A549 (cell line): ENCODE measurements around the gene EBLN2. TPM values are rescaled to one million over a fixed set of nuclear protein-coding genes. Genes with fewer than 3 reads are reported as not detected.
A peak's percentile ranks its signal among the peaks of the same experiment; 100 is the strongest.

Experiments
- ATAC-seq, 2 experiments: fragments of 200-7000 bp in 1 of 2; fragments of >200 bp in 1 of 2; cut with Nextera tagmentation in 1 of 2; cut with Tn5 transposase in 1 of 2; 3 replicates each; pipeline versions ENCODE4 v1.8.0 to v1.9.1; 2018 to 2020; ENCODE audit warnings: mild to moderate bottlenecking in 1 of 2, moderate library complexity in 1 of 2
- CTCF ChIA-PET: fragments of 300-600 bp; sonication (Branson Sonifier 250); formaldehyde crosslinking; extraction: SDS; loops from one replicate; lab custom pipeline; 2021; ENCODE audit warnings: antibody characterized with exemption, inconsistent platforms; lab: Yijun Ruan, JAX
- POLR2A ChIA-PET: fragments of 350-600 bp; formaldehyde crosslinking; extraction: SDS; loops from one replicate; lab custom pipeline; 2021; ENCODE audit warnings: antibody characterized with exemption, inconsistent platforms; lab: Yijun Ruan, JAX
- DNase-seq, 2 experiments: peaks; one replicate each; pipeline versions ENCODE4 v3.0.0 to v3.0.0-alpha.2; 2011 to 2016; ENCODE audit warnings: low read depth in 1 of 2, low spot score in 1 of 2
- FAIRE-seq: peaks from 2 replicates; lab custom pipeline; 2011; peaks lifted over from hg19 to GRCh38; lab: Jason Lieb, UNC
- H3K27ac ChIP-seq, 2 experiments: fragments of >200 bp; sonication (Bioruptor Twin); formaldehyde crosslinking; 3 replicates each; pipeline ENCODE4 v1.5.1; 2016 to 2017
- H3K4me1 ChIP-seq: fragments of >200 bp; sonication (Bioruptor Twin); formaldehyde crosslinking; 3 replicates; pipeline ENCODE4 v1.6.1; 2016
- H3K4me2 ChIP-seq: fragments of >200 bp; sonication (Bioruptor Twin); formaldehyde crosslinking; 3 replicates; pipeline ENCODE4 v1.6.1; 2016
- H3K4me3 ChIP-seq: fragments of >200 bp; sonication (Bioruptor Twin); formaldehyde crosslinking; 3 replicates; pipeline ENCODE4 v1.5.1; 2016
- H3K9me3 ChIP-seq: fragments of >200 bp; sonication (Bioruptor Twin); formaldehyde crosslinking; 3 replicates; pipeline ENCODE4 v1.6.1; 2016
- ATOH8 ChIP-seq: fragments of 250-450 bp; sonication (Bioruptor Pico); IDR thresholded peaks from 2 replicates; pipeline ENCODE4 v1.5.0; 2020; ENCODE audit warnings: low read depth, mild to moderate bottlenecking, moderate library complexity
- CBX2 ChIP-seq: fragments of 200-600 bp; sonication (generic); IDR thresholded peaks from 2 replicates; pipeline ENCODE4 v1.6.1; 2016; ENCODE audit warnings: low read depth, mild to moderate bottlenecking, borderline replicate concordance
- CBX8 ChIP-seq: fragments of 200-600 bp; sonication (generic); IDR thresholded peaks from 2 replicates; pipeline ENCODE4 v1.6.1; 2016
- CHD2 ChIP-seq: fragments of 150-350 bp; IDR thresholded peaks from 2 replicates; pipeline ENCODE4 v1.6.1; 2014; ENCODE audit warnings: low read length; ENCODE audit not compliant: partially characterized antibody
- EP300 ChIP-seq, 2 experiments: fragments of >200 bp; sonication (Bioruptor Twin); formaldehyde crosslinking; IDR thresholded peaks; 2 replicates in 1 of 2; 3 replicates in 1 of 2; pipeline ENCODE4 v1.6.1; 2016 to 2017
- HEYL ChIP-seq: fragments of 250-450 bp; sonication (Bioruptor Pico); IDR thresholded peaks from 2 replicates; pipeline ENCODE4 v1.8.0; 2021; ENCODE audit warnings: mild to moderate bottlenecking, moderate library complexity
- HOXA7 ChIP-seq: fragments of 250-450 bp; sonication (Bioruptor Pico); IDR thresholded peaks from 2 replicates; pipeline ENCODE4 v1.5.0; 2020; ENCODE audit warnings: mild to moderate bottlenecking, moderate library complexity
- KDM1A ChIP-seq: fragments of 200-600 bp; sonication (generic); IDR thresholded peaks from 2 replicates; pipeline ENCODE4 v1.6.1; 2016; ENCODE audit warnings: low read depth, mild to moderate bottlenecking
- MYC ChIP-seq: IDR thresholded peaks from 2 replicates; pipeline ENCODE4 v1.6.1; 2012; ENCODE audit warnings: mild to moderate bottlenecking, inconsistent platforms, low read length, improper control_type of control experiment, borderline replicate concordance
- NR3C1 ChIP-seq: fragments of >200 bp; sonication (Bioruptor Twin); formaldehyde crosslinking; IDR thresholded peaks from 3 replicates; pipeline ENCODE4 v1.6.1; 2017
- POLR2A ChIP-seq: IDR thresholded peaks from 2 replicates; pipeline ENCODE4 v1.6.1; 2012; ENCODE audit warnings: mild to moderate bottlenecking, low read length
- RAD21 ChIP-seq, 2 experiments: fragments of >200 bp in 1 of 2; sonication (Bioruptor Twin) in 1 of 2; formaldehyde crosslinking in 1 of 2; IDR thresholded peaks in 1 of 2; conservative IDR thresholded peaks in 1 of 2; 2 replicates in 1 of 2; 3 replicates in 1 of 2; pipeline ENCODE4 v1.6.1; 2012 to 2018; ENCODE audit warnings: inconsistent platforms in 1 of 2
- RNF2 ChIP-seq: fragments of 200-600 bp; sonication (generic); IDR thresholded peaks from 2 replicates; pipeline ENCODE4 v1.6.1; 2016; ENCODE audit warnings: low read depth, mild to moderate bottlenecking, antibody characterized with exemption, moderate library complexity, borderline replicate concordance
- TFCP2L1 ChIP-seq: fragments of 250-450 bp; sonication (Bioruptor Pico); IDR thresholded peaks from 2 replicates; pipeline ENCODE4 v1.5.0; 2021; ENCODE audit warnings: mild to moderate bottlenecking
- TP53 ChIP-seq: fragments of 250-450 bp; sonication (Bioruptor Pico); IDR thresholded peaks from 2 replicates; pipeline ENCODE4 v1.5.0; 2021; ENCODE audit warnings: mild to moderate bottlenecking, moderate library complexity
- ZSCAN20 ChIP-seq: fragments of 250-450 bp; sonication (Bioruptor Pico); IDR thresholded peaks from 2 replicates; pipeline ENCODE4 v1.8.0; 2022; ENCODE audit warnings: mild to moderate bottlenecking, moderate library complexity
- whole genome bisulfite sequencing: methylation state at CpG from one replicate; pipeline ENCODE4 v1.1.6; 2017; ENCODE audit errors: missing lambda C conversion rate; 5-methylcytosine and 5-hydroxymethylcytosine counted together
- polyA plus RNA-seq, 4 experiments: library from polyadenylated mRNA; depleted of rRNA in 3 of 4; stranded (reverse); fragments of >200 nt; fragmentation: RNase III in 1 of 4; extraction: RNeasy Plus Mini Kit Qiagen cat#74134 plus additional on column Dnase treatment in 1 of 4; gene quantifications; 2 replicates in 3 of 4; 3 replicates in 1 of 4; pipeline ENCODE4 v1.2.3, GENCODE V29; 2011 to 2017
- TF ChIP-seq, protein P1 (sequence below): fragments of >200 bp; sonication (Bioruptor Twin); formaldehyde crosslinking; IDR thresholded peaks from 3 replicates; pipeline ENCODE4 v1.6.1; 2016
- TF ChIP-seq, protein P2 (sequence below): fragments of >200 bp; sonication (Bioruptor Twin); formaldehyde crosslinking; IDR thresholded peaks from 3 replicates; pipeline ENCODE4 v1.5.1; 2016
- TF ChIP-seq, protein P3 (sequence below): fragments of 250-450 bp; sonication (Bioruptor Pico); IDR thresholded peaks from 2 replicates; pipeline ENCODE4 v1.5.0; 2021; ENCODE audit warnings: mild to moderate bottlenecking, moderate library complexity, borderline replicate concordance
- TF ChIP-seq, protein P4 (sequence below): fragments of 450-650 bp; IDR thresholded peaks from 2 replicates; pipeline ENCODE4 v1.6.1; 2014; ENCODE audit warnings: antibody characterized with exemption

The EBLN2 gene
- polyA plus RNA-seq, 2 of the 4 experiments (the other 2 are of a cell fraction): 1.4 to 4.1 TPM

- Histone ChIP-seq H3K4me2 (no peak overlapping the region), H3K4me3 (no peak overlapping the region), H3K4me1 (no peaks in the 10 kb centered on the region), H3K27ac (no peak overlapping the region), H3K9me3 (no peaks in the 10 kb centered on the region)
- FAIRE-seq: no peak
- DNase-seq: no peak
- no peak for TF ChIP-seq HEYL (CRISPR knock-in tag)
- no peak for TF ChIP-seq TP53
- TF ChIP-seq TFCP2L1: no peak
- no peak for TF ChIP-seq CBX8
- TF ChIP-seq POLR2A: no peak
- no peak for TF ChIP-seq MYC
- no peak for TF ChIP-seq ATOH8 (CRISPR knock-in tag)
- no peak for TF ChIP-seq CHD2
- no peak for TF ChIP-seq EP300 (IDR thresholded peaks at IDR 0.05)
- TF ChIP-seq, protein P1, sequence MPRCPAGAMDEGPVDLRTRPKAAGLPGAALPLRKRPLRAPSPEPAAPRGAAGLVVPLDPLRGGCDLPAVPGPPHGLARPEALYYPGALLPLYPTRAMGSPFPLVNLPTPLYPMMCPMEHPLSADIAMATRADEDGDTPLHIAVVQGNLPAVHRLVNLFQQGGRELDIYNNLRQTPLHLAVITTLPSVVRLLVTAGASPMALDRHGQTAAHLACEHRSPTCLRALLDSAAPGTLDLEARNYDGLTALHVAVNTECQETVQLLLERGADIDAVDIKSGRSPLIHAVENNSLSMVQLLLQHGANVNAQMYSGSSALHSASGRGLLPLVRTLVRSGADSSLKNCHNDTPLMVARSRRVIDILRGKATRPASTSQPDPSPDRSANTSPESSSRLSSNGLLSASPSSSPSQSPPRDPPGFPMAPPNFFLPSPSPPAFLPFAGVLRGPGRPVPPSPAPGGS: no peak
- TF ChIP-seq, protein P2, sequence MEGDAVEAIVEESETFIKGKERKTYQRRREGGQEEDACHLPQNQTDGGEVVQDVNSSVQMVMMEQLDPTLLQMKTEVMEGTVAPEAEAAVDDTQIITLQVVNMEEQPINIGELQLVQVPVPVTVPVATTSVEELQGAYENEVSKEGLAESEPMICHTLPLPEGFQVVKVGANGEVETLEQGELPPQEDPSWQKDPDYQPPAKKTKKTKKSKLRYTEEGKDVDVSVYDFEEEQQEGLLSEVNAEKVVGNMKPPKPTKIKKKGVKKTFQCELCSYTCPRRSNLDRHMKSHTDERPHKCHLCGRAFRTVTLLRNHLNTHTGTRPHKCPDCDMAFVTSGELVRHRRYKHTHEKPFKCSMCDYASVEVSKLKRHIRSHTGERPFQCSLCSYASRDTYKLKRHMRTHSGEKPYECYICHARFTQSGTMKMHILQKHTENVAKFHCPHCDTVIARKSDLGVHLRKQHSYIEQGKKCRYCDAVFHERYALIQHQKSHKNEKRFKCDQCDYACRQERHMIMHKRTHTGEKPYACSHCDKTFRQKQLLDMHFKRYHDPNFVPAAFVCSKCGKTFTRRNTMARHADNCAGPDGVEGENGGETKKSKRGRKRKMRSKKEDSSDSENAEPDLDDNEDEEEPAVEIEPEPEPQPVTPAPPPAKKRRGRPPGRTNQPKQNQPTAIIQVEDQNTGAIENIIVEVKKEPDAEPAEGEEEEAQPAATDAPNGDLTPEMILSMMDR: no peak
- no peak for TF ChIP-seq RAD21 (conservative IDR thresholded peaks at IDR 0.05 in 1 of 2, IDR thresholded peaks at IDR 0.05 in 1 of 2)
- TF ChIP-seq, protein P3, sequence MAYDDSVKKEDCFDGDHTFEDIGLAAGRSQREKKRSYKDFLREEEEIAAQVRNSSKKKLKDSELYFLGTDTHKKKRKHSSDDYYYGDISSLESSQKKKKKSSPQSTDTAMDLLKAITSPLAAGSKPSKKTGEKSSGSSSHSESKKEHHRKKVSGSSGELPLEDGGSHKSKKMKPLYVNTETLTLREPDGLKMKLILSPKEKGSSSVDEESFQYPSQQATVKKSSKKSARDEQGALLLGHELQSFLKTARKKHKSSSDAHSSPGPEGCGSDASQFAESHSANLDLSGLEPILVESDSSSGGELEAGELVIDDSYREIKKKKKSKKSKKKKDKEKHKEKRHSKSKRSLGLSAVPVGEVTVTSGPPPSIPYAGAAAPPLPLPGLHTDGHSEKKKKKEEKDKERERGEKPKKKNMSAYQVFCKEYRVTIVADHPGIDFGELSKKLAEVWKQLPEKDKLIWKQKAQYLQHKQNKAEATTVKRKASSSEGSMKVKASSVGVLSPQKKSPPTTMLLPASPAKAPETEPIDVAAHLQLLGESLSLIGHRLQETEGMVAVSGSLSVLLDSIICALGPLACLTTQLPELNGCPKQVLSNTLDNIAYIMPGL: no peak
- TF ChIP-seq CBX2: no peak
- TF ChIP-seq ZSCAN20: no peak
- TF ChIP-seq NR3C1: no peak
- no peak for TF ChIP-seq HOXA7 (CRISPR knock-in tag)
- no peak for TF ChIP-seq RNF2
- TF ChIP-seq, protein P4, sequence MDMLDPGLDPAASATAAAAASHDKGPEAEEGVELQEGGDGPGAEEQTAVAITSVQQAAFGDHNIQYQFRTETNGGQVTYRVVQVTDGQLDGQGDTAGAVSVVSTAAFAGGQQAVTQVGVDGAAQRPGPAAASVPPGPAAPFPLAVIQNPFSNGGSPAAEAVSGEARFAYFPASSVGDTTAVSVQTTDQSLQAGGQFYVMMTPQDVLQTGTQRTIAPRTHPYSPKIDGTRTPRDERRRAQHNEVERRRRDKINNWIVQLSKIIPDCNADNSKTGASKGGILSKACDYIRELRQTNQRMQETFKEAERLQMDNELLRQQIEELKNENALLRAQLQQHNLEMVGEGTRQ: no peak
- 0 out of 6 replicates have a peak, but pooled peaks of 1 of the 2 experiments have one; percentile 31 for ATAC-seq
- WGBS: 88% methylated on average over 11 of the region's 12 CpGs
- POLR2A ChIA-PET: no interaction called here
- CTCF ChIA-PET: interaction anchor here (0.5 to 3.2 kb wide), 6 partner anchors 9 to 799 kb away, joined by 3 to 13 read pairs (median 3); no protein-coding TSS in a partner anchor
Observed at GRCh38 chr3:73094951-73095350, 33.5 kb downstream of the EBLN2 start.

- ATAC-seq (no peak), DNase-seq (no peak), FAIRE-seq (no peak)
- ChIA-PET POLR2A (no interaction called here), CTCF (interaction anchor here (2.0 to 3.2 kb wide), 3 partner anchors 10 to 406 kb away, joined by 13 to 18 read pairs (median 13); no protein-coding TSS in a partner anchor)
- no peak overlapping the region for H3K4me2 ChIP-seq
- H3K9me3 ChIP-seq: no peaks in the 10 kb centered on the region
- no peak overlapping the region for H3K4me3 ChIP-seq
- H3K4me1 ChIP-seq: no peaks in the 10 kb centered on the region
- TF ChIP-seq KDM1A (peak; percentile 25; the same call in 1 of the 2 replicates), CBX2 (no peak)
- WGBS: 44% methylated on average over 2 of the region's 2 CpGs
- H3K27ac ChIP-seq: no peak overlapping the region
Observed at GRCh38 chr3:73096169-73096568, 34.7 kb downstream of the EBLN2 start.
